Vagina (tissue), 2 donors: Measurements from ENCODE around the gene MAP3K14.

Experiments
- CTCF ChIP-seq, 3 experiments: fragments of 450-650 bp in 2 of 3; fragments of 200-600 bp in 1 of 3; sonication (generic) in 1 of 3; IDR thresholded peaks; one replicate each; pipeline ENCODE4 v1.5.1; 2017 to 2019; ENCODE audit warnings: antibody characterized with exemption in 3 of 3, mild to moderate bottlenecking in 2 of 3, moderate library complexity in 2 of 3
- POLR2A ChIP-seq, 2 donors: fragments of 450-650 bp; IDR thresholded peaks; one replicate each; pipeline ENCODE4 v1.6.1; 2017; ENCODE audit warnings: antibody characterized with exemption in 2 of 2, mild to moderate bottlenecking in 2 of 2, moderate library complexity in 2 of 2
- POLR2AphosphoS5 ChIP-seq, 2 donors: sonication (generic); formaldehyde crosslinking; IDR thresholded peaks; one replicate each; pipeline ENCODE4 v1.9.0; 2017; ENCODE audit warnings: antibody characterized with exemption in 2 of 2, mild to moderate bottlenecking in 2 of 2, low read depth in 1 of 2; ENCODE audit not compliant: insufficient read depth in 1 of 2

DNA sequence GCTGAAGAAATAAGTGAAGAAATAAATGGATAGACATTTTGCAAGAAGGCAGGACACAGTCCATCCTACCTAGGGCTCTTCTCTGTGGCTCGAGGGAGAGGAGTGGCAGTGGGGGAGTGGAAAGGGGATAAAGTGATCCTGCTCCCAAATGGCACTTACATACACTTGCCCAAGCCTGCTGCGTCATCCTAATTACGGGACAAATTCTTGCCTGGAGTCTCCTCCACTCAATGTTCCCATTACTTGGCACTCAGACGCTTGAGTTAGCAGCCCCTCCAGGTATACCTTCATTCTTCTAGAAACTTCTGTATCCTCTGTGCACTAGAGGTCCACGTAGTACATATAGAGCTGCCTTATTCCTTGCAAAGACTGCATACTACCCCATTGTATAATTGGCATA is 15.7 kb upstream of the MAP3K14 start:
- TF ChIP-seq CTCF (IDR thresholded peaks at IDR 0.05), result no peak
- no peak for TF ChIP-seq POLR2A (IDR thresholded peaks at IDR 0.05)
- no peak for TF ChIP-seq POLR2AphosphoS5 (IDR thresholded peaks at IDR 0.05; ENCODE audit: insufficient read depth in 1 of 2, low read depth in 1 of 2)
